MV-4-11 (cell line): ENCODE data around the gene CAPN7.
"Not testable (repeated sequence)": the region's sequence is repeated elsewhere in the genome, so short reads cannot be mapped to it uniquely, and the experiment has no call there.

Experiments
- DNase-seq: peaks from one replicate; lab custom pipeline; 2025; lab: John Stamatoyannopoulos, UW

Gene CAPN7

GRCh38 chr3:15205934-15206661 is at the start of gene CAPN7:
Gene CAPN7, plus strand, starts transcription at chr3:15206246. Its CDS starts 250 bp downstream, at chr3:15206496.
- no peak for DNase-seq

DNA sequence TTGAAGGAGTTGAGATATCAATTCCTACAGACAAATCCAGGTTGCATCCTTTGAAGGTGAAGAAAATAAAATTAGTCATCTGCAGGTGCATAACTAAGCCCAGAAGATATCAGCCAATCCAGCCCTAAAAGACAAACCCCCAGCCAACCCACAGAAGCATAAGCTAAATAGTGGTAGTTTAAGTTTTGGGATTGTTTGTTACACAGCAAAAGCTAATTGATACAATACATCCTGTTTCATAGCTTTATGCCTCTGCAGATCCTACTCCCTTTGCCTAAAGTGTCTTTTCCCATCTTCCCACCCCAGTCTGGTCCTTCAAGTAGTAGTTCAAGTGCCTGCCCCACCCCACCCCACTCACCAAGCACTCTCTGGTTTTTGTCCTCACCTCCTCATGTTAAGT is 48.6 kb upstream of the CAPN7 start:
- no peak for DNase-seq

- peak; percentile 33 for DNase-seq
These were observed 46.4 kb upstream of the CAPN7 start for GRCh38 chr3:15159501-15160136.

DNA sequence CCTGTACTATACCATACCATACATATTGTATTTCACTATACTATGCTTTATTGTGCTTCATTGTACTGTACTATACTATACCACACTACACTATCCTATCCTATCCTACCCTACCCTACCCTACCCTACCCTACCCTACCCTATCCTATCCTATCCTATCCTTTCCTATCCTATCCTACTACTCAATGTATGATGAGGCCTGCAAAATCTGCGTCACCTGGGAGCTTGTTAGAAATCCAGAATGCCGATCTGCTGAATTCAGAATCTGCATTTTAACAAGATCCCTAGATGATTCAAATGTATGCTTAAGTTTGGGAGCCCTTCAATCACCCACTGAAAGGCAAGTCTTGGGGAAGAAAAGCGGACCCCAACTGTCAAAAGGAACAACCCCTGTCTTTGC is 45.4 kb upstream of the CAPN7 start:
- DNase-seq, result no peak

DNA sequence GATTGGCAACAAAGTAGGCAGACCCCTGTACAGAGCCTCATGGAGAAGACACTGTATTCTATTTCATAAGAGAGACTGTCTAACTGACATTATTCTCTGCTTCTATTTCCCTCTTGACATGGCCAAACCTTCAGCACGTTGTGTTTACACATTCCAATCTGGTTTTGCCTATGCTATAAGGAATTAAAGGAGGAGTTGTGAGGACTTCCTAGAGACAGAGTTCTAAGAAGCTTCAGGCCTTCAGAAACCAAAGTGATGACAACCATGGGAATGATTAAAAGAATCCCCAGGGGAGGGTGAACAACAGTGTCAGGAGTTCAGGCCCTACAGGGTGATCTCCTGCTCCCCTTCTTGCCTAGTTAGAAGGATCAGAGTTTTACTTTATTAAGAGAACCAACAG is 44.9 kb upstream of the CAPN7 start:
- DNase-seq, result no peak

GRCh38 chr3:15163656-15164055 is 42.4 kb upstream of the CAPN7 start:
- DNase-seq, result not testable (repeated sequence)

DNA sequence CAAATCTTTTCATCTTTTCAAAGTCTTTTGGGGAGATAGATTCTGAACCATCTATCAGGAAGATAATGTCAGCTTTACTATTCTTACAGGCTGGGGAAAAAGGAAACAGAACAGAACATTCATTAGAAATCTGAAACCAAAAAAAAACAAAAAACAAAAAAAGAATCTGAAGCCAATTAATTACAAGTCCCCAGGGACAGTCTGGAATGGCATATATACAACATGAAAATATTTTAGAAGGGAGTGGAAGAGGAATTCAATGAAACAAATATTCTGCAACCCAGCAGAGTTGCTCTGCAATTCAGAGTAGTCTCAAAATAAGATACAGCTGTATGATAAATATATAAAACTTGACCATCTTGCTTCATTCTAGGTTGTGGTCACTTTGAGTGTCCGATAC is 41.7 kb upstream of the CAPN7 start:
- DNase-seq, result no peak

- no peak for DNase-seq
These were observed 41.0 kb upstream of the CAPN7 start for GRCh38 chr3:15165061-15165460.

- DNase-seq, result not testable (repeated sequence)
These were observed 39.7 kb upstream of the CAPN7 start for GRCh38 chr3:15166391-15166790.

- DNase-seq, result peak; percentile 50
These were observed 35.0 kb upstream of the CAPN7 start for GRCh38 chr3:15171096-15171495.

DNA sequence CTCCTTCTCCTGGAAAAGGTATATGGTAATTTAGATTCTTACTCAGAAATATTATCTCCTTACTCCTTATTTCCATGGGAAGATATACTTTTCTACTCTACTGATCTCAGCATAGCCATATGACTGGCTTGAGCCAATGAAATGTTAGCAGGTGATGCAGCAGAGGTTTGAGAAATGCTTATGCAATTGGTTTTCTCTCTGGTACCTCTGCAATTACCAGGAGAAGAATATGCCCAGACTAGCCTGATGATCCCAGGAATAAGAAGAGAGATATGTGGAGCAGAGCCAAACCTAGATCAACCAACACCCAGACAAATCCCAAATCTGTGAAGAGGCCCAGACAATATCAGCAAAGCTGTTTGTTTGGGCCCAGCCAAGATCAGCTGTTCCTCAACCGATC is 33.2 kb upstream of the CAPN7 start:
- DNase-seq, result no peak

GRCh38 chr3:15174953-15175352 is 31.1 kb upstream of the CAPN7 start:
- DNase-seq, result no peak

- no peak for DNase-seq
These were observed 30.4 kb upstream of the CAPN7 start for GRCh38 chr3:15175605-15176004.

DNA sequence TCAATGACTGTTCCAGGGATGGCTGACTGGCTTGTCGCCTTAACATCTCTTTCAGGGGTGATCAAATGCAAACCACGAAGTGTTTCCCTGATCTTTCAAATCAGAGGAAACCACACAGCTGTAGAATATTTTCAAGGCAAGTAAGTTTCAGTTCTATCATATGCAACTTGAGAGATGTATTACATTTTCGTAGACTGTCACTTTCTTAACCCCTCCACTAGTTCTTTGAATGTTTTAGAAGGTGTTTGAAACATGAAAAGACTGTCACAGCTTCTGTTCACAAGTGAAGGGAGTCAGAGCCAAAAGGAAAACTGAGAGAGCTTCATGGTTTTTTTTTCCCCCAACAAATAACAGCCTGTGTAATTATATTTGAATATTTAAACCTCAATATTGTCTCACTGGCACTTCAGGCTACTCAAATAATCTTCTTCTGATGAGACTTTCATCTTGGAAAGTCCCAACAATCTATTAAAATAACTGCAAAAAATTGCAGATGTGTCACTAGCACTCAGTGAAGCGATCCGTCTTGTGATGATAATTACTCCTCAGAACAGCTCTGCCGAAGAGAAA is 25.9 kb upstream of the CAPN7 start:
- no peak for DNase-seq

DNA sequence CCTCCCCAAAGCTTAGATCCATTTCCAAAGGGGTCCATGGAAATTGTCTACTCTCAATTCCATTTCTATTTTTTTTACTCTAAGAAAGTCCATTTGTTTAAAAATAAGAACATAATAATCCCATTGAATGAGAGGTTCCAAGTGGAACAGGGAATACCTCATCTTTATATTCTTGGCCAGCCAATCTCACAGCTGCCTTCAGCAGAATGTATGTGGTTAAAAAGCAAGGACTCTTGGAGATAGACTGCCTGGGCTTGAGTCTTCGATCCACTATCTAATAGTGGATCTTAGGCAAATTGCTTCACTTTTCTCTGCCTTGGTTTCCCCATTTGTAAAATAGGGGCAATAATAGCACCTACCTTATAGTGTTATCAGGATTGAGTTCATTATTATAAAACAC is 24.5 kb upstream of the CAPN7 start:
- DNase-seq, result no peak

GRCh38 chr3:15181963-15182362 is 24.1 kb upstream of the CAPN7 start:
- DNase-seq, result no peak

GRCh38 chr3:15183011-15183410 is 23.0 kb upstream of the CAPN7 start:
- no peak for DNase-seq

DNA sequence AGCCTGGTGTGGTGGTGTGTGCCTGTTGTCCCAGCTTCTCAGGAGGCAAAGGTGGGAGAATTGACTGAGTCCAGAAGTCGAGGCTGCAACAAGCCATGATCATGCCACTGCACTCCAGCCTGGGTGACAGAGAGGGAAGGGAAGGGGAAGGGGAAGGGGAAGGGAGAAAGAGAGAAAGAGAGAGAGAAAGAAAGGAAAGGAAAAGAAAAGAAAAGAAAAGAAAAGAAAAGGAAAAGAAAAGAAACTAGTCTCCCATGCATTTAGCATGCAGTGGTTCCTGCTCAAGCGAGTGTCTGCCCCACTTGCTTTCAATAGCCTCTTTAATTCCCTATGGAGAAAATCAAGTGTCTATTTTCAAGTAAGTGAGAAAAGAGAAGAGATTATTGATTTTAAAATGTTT is 20.6 kb upstream of the CAPN7 start:
- no peak for DNase-seq

DNA sequence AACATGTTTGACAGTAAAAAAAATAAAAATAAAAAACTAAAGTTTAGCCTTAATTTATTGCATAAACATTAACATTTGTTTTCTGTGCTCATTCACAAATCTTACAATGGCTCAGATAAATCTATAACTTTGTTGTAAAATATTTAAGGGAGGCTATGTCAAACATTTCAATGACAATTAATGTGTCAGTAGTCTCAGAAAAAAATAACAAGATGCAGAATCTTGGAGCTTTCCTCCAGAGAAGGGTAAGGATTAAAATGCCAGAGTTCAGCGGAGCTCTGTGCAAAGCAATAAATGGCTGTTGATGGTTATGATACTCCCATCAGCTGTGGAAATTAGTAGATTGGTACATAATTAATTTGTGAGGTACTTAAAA is 20.0 kb upstream of the CAPN7 start:
- no peak for DNase-seq

- DNase-seq, result not testable (repeated sequence)
These were observed 19.4 kb upstream of the CAPN7 start for GRCh38 chr3:15186477-15187164.

DNA sequence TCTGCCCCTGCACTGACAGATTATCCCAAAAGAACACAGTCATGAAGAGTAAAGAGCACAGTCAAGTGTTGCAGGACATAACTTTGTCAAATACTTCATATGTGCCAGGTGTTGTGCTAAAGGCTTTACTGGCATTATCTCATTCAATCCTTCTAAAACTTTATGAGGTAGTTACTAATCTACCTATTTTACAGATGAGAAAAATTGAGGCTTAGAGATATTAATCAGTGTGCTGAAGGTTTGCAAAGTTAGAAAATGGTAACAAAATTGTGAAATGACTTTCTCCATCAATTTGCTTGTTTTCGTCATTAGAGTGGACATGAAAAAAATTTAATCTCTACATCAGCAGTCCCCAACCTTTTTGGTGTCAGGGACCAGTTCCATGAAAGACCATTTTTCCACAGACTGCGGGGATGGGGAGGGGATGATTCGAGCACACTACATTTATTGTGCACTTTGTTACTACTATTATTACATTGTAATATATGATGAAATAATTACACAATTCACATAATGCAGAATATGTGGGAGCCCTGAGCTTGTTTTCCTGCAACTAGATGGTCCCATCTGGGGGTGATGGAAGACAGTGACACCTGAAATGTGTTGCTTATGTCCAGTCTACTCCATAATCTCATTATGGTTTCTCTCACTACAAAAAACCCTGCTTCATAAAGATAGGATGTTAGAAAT is 8.6 kb upstream of the CAPN7 start:
- no peak for DNase-seq

DNA sequence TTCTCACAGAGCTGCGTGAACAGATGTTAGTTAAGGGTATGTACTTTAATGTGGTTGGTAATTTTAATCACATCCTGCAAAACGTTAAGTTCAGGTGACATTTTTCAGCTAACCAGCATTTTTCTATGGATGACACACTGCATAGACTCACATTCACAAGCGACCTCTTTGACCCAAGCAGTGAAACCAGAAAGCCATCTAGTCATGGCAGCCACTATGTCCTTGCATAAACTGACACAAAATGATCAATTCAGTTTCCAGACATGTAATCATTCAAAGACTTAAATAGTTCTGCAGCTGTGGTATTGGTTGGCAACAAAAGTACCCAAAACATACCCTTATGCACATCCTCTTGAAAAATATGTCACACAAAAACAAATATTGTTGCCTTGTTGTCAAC is 7.4 kb upstream of the CAPN7 start:
- no peak for DNase-seq
